ENCODE data around the gene ORC2.

GRCh38 chr2:200964498-200964897 lies 1.0 kb upstream of the ORC2 start:
- TF ChIP-seq CTCF (IDR thresholded peaks at IDR 0.05 in 2 of 3, conservative IDR thresholded peaks at IDR 0.05 in 1 of 3; ENCODE audit: control insufficient read depth in 2 of 3, extremely low read depth in 1 of 3, insufficient read depth in 1 of 3, low read depth in 3 of 3, low read length in 3 of 3) (no peak), CHD1 (IDR thresholded peaks at IDR 0.05; ENCODE audit: low read depth, low read length) (no peak), POLR2AphosphoS5 (IDR thresholded peaks at IDR 0.05; ENCODE audit: low read length) (no peak), USF2 (IDR thresholded peaks at IDR 0.05; ENCODE audit: borderline replicate concordance, low read depth, low read length) (no peak)

All from GM12878 (cell line).